GM18907 (cell line): ENCODE measurements around the gene TBC1D3I.
A peak's percentile ranks its signal among the peaks of the same experiment; 100 is the strongest.
"Not testable (repeated sequence)": the region's sequence is repeated elsewhere in the genome, so short reads cannot be mapped to it uniquely, and the experiment has no call there.

ENCODE experiments used
- ATAC-seq: cut with Tn5 transposase; IDR thresholded peaks from one replicate; pipeline ENCODE4 v1.9.1; 2021; ENCODE audit warnings: mild to moderate bottlenecking, moderate library complexity; ENCODE audit not compliant: unreplicated experiment

Gene TBC1D3I

GRCh38 chr17:36207383-36207782 is 57.0 kb downstream of the TBC1D3I start:
- not testable (repeated sequence) for ATAC-seq

DNA sequence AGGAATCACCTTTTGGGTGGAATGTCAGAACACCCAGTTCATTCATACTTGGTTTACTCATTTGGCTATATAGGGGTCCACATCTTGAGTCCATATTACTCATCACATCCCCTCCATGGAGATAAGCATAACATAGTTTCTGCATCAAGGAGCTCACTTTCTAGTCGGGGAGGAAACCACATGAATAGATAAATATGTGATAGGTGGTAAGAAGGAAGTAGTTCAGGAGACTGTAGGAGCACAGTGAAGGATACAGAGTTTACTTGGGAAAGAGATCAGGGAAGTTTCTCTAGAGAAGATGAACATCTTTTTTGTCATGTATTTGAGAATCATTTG is 57.9 kb downstream of the TBC1D3I start:
- ATAC-seq: not testable (repeated sequence)

- ATAC-seq: peak; percentile 28
These were observed 58.5 kb downstream of the TBC1D3I start for GRCh38 chr17:36205637-36206485.

- ATAC-seq: no peak
These were observed 59.5 kb downstream of the TBC1D3I start for GRCh38 chr17:36204724-36205500.
